GM19395 (cell line): ENCODE results near the gene POLH.
"Not testable (repeated sequence)": the region's sequence is repeated elsewhere in the genome, so short reads cannot be mapped to it uniquely, and the experiment has no call there.

ENCODE experiments used
- ATAC-seq: cut with Tn5 transposase; IDR thresholded peaks from one replicate; pipeline ENCODE4 v1.9.1; 2021; ENCODE audit warnings: mild to moderate bottlenecking, moderate library complexity; ENCODE audit not compliant: unreplicated experiment

The POLH gene

DNA sequence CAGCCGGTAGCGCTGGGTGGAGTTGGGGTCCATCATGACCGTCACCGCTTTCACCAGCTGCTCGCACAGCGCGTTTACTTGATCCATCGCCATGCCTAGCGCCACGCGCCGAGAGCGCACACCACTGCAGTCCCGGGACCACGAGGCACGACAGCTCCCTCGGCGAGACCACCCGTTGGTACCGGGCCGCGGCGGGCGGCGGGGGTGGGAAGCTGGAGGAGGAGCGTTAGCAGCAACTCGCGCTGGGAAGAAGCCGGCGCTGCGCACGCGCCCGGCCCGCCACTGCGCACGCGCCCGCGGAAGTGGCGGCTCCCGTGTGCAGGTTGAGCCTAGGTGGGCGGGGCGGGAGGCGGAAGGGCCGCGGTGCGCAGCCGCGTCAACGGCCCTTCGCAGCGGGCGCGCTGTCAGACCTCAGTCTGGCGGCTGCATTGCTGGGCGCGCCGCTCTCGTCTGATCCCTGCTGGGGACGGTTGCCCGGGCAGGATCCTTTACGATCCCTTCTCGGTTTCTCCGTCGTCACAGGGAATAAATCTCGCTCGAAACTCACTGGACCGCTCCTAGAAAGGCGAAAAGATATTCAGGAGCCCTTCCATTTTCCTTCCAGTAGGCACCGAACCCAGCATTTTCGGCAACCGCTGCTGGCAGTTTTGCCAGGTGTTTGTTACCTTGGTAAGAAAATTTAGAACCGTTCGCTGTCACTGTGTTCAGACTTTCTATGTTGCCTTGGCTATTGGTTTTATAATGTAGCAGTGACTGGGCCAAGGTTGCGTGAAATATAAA, at the start of gene POLH, which contains the start of gene XPO5:
Gene POLH (plus strand): TSS at position 414 of the 780 bp plus-strand sequence. CDS start 6,135 bp downstream, outside the sequence.
Gene XPO5 (minus strand): TSS at position 267 of the 780 bp plus-strand sequence. CDS start 174 bp downstream, at position 93.
- peak; percentile 83 for ATAC-seq

DNA sequence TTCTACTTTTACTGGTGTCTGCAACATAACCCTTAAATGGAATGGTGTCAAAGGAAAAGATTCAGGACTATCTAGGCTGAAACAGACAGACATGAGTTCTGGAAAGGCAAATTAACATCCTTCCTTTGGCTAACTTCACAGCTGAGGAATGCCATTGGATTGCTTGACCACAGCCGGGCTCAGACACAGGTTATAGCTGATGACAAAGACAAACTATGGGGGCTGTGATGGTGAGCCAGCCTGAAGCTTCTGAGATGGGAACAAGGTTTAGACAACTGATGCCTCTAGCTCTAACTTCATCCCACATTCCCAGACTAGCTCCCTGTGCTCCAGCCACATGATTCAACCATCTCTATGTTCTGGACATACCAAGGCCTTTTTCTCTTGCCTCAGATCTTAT, 43.8 kb upstream of the POLH start:
- no peak for ATAC-seq

DNA sequence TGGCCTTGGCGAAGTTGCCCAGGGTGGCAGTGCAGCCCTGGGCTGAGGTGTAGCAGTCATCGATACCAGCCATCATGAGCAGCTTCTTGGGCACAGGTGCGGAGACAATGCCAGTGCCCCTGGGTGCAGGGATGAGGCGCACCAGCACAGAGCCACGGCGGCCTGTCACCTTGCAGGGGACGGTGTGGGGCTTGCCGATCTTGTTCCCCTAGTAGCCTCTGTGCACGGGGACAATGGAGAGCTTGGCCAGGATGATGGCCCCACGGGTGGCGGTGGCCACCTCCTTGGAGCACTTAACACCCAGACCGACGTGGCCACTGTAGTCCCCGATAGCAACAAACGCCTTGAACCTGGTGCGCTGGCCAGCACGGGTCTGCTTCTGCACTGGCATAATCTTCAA, 37.0 kb upstream of the POLH start:
- not testable (repeated sequence) for ATAC-seq

DNA sequence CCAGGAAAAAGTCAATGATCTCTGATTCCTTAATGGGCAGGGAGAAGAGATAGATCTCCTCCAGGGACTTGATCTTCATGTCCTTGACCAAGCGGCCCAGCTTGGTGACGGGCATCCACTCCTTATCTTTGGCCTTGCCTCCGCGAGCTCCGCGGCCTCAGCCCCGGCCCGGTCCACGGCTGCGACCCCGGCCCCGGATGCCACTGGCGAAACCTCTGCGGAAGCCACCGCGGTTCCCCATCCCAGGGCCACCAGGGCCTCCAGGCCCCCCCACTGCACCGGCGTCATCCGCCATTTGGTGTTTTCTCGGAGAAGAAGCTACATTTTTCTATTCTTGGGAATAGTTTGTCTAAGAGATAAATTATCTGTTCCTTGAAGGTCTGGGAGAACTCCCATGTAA, 36.6 kb upstream of the POLH start:
- not testable (repeated sequence) for ATAC-seq

DNA sequence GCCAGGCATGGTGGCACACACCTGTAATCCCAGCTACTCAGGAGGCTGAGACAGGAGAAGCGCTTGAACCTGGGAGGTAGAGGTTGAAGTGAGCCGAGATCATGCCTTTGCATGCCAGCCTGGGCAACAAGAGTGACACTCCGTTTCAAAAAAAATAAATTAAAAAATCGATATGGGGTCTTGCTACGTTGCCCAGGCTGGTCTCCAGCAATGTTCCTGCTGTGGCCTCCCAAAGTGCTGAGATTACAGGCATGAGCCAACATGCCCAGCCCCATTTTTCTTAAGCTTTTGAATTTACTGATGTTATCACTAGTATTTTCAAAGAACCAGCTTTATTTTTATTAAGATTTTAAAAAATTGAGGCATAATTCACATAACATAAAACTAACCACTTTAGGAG, 35.5 kb upstream of the POLH start:
- ATAC-seq: no peak

DNA sequence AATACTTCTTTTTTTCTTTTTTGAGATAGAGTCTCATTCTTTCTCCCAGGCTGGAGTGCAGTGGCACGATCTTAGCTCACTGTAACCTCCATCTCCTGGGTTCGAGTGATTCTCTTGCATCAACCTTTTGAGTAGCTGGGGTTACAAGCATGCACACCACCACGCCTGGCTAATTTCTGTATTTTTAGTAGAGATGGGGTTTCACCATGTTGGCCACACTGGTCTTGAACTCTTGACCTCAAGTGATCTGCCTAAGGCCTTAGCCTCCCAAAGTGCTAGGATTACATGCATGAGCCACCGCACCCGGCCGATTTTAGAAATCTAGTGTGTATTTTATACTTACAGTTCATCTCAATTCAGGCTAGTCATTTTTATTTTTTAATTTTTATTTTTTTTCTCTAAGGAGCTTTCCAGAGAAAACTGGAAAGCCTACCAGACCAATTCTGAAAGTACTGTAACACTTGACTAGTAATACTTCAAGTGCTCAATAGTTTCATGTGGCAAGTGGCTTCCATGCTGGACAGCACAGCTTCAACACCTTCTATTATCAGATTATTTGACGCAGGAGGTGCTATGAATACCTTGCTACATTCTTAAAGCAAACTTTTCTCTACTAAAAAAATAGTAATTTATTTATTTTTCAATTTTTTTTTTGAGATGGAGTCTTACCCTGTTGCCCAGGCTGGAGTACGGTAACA, 34.1 kb upstream of the POLH start:
- ATAC-seq: peak; percentile 71

DNA sequence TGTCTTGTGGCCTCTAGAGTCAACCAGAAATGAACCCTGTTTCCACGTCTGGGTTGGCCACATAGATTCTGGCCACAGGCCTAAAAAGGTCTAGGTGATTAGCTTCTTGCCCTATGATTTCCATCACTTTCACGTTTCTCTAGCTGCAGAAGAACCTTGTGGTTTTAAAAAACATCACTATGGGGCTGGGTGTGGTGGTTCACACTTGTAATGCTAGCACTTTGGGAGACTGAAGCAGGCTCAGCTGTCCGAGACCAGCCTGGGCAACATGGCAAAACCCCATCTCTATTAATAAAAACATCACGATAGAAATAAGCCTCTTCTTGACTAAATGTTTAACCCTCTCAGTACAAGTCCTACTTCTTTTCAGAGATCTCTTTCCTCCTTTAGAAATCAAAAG, 31.5 kb upstream of the POLH start:
- ATAC-seq: no peak

DNA sequence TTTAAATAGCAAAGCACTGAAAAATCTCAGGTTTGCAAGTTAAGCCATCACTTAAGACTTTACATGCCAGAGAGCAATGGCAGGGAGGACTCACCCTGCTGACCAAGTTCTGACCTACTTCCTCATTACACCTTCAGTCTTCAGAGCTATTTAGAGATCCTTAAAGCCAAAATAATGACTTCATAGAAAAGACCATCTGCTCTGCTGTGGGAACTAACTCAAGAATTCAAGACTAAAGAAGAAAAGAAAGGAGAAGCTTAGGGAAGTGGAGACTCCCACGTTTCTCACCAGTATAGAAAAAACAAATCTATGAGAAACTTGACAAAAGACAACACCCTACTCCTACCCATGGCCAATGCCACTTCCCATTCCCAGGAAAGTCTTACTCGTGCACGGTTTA, 28.8 kb upstream of the POLH start:
- ATAC-seq: no peak

DNA sequence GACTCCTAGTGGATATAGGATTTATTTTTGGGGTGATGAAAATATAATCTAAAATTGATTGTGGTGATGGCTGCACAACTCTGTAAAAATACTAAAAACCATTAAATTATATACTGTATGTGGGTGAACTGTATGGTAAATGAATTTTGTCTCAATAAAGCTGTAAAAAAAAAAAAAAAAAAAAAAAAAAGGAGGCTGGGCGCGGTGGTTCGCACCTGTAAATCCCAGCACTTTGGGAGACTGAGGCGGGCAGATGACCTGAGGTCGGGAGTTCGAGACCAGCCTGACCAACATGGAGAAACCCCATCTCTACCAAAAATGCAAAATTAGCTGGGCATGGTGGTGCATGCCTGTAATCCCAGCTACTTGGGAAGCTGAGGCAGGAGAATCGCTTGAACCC, 18.4 kb upstream of the POLH start:
- not testable (repeated sequence) for ATAC-seq

DNA sequence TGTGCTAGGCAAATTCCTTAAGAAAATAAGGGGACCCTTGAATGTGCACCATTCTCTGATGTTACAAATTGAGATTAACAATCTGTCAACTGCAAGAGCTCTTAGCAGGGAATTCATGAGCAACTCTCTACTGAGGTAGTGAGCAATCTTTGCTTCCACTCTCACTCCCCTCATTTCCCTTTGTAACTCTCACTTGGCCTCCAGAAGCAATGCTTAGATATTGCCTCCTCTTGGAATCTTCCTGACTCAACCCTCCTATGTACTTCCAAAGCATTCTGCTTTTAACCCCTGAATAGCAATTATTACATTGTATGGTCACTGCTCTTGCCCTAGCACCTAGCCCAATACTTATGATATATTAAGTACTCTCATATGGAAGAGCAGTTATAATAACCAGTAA, 16.7 kb upstream of the POLH start:
- ATAC-seq: no peak

DNA sequence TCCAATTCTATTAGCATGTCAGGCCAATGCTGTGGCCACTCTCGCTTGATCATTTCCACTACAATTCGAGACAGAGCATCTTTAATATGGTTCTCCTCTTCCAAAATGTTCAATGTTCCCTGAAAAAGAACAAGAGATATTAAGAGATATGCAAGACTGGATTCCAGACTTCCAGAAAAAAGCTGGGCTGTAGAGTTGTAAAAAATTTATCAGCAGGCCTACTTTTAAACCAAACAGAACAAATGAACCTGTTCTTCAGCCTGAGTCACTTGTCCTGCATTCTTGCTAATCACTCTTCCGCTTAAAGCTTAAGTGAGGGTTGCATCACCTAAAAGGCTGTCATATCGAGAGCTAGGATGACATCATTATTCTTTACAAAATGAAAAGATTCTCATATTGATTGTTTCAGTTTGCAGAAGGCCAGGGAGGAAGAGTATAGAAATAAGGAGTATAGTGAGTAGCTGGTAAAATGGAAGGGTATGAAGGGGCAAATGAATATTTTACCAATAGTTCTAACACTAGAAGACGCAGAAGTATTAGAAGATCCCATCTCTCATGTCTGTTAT, 5.0 kb upstream of the POLH start:
- ATAC-seq: no peak

DNA sequence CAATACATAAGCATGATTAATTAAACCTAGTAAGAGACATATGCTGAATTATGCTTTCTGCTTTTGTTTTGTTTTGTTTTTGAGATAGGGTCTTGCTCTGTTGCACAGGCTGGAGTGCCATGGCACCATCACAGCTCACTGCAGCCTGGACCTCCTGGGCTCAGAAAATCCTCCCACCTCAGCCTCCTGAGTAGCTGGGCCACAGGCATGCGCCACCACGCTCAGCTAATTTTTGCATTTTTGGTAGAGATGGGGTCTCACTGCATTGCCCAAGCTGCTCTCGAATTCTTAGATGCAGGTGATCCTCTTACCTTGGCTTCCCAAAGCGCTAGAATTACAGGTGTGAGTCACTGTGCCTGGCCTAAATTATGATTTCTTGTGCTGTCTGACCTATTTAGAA, 4.0 kb upstream of the POLH start:
- ATAC-seq: no peak

DNA sequence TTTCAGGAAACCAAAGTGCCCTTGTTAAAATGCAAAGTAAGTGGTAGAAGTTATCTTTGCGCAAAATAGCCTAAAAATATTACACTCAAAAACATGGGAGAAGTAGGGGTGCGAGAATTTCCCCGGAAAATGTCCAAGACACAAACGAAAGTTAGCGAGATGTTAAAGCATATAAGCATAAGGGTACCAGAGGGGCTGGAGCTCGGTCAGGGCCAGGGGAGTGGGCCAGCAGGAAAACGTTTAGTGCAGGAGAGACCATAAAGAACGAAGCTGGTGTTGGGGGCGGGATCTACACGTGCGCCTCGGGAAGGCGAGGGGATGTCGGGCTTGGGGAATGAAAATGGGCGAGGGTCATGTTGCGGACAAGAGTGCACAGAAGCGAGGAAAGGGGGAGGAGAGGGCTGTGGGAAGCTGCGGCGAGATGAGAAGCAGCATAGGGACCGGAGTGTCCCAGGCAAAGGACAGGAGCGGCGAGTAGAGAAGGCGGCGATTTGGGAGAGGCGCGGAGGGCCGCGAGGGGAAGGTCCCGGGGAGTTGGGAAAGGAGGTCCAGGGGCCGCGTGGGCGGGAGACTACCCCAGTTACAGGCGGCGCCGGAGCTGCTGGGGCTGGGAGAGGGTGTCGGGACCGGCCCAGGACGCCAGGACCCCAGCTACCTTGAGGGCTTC, 747 bp upstream of the POLH start:
- ATAC-seq: peak; percentile 27

DNA sequence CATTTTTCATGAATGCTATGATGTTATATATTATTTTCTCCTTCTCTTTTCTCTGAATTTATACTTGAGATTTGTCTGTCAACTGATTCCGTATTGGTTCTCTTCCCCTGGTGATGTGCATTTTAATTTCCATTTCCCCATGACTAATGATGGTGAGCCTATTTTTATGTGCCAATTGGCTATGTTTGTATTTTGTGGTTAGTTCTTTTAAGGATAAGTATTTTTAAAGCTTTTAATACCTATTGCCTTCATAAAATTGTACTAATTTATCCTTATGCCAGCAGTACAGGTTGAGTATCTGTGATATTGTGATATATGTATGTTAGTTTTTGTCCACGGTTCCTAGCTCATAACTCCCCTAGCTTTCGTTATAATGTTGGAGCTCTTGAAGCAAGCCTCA, 2.8 kb downstream of the POLH start:
- ATAC-seq: no peak

DNA sequence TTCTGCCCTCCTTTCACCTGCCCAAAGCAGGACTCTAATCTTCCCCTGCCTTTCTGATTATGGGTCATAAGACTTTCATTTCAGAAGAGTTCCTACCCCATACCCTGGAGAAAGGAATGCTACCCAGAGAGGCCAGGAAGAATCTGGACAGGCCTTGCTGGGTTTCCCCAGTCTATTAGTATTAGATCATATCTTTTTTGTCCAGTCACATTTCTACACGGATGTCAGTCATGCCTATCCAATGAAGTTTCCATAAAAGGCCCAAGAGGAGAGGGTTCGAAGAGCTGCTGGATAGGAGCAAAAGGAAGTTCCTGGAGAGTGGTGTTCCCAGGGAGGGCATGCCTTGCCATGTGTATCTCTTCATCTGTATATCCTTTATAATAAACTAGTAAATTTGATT, 3.2 kb downstream of the POLH start:
- no peak for ATAC-seq

DNA sequence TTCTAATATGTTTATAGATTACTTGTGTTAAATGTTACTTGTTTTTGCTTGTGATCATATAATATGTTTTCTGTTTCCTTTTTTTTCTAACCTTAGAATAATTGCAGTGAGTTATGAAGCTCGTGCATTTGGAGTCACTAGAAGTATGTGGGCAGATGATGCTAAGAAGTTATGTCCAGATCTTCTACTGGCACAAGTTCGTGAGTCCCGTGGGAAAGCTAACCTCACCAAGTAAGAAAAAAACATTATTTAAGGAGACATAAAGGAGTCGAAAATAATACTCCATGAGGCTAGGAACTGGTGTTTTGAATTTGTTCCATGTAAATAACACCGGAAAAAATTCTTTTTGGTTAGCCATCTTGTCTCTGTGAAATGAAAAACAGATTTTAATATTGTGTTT, 6.9 kb downstream of the POLH start:
- no peak for ATAC-seq

DNA sequence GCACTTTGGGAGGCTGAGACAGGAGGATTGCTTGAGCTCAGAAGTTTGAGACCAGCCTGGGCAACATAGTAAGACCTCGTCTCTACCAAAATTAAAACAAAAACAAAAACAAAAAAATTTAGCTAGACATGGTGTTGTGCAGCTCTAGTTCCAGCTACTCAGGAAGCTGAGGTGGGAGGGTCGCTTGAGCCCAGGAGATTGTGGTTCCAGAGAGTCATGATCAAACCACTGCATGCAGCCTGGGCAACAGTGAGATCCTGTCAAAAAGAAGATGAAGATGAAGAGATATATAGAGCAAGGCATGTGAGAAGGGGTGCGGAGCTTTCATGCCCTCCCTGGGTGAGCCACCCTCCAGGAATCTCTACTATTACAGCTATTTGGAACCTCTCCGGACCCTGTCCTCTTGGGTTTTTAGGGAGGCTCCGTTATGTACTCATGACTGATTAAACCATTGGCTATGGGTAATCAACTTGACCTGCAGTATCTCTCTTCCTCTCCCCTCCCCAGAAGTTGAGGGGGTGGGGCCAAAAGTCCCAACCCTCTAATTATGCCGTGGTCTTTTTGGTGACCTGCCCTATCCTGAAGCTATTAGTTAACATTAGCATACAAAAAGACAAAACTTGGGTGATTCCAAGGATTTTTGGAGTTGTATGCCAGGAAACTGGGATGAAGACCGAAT, 9.0 kb downstream of the POLH start:
- no peak for ATAC-seq

DNA sequence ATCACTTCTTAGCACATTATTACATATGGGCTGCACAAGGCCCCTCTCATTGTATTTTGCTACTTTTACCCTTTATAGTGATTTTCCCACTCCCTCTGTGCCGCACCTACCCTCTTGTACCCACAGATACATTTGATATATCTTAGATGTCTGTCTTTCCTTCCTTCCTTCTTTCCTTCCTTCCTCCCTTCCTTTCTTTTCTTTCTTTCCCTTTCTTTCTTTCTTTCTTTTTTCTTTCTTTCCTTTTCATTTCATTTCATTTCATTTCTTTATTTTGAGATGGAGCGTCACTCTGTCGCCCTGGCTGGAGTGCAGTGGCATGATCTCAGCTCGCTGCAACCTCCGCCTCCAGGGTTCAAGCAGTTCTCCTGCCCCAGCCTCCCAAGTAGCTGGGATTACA, 12.2 kb downstream of the POLH start:
- ATAC-seq: no peak

DNA sequence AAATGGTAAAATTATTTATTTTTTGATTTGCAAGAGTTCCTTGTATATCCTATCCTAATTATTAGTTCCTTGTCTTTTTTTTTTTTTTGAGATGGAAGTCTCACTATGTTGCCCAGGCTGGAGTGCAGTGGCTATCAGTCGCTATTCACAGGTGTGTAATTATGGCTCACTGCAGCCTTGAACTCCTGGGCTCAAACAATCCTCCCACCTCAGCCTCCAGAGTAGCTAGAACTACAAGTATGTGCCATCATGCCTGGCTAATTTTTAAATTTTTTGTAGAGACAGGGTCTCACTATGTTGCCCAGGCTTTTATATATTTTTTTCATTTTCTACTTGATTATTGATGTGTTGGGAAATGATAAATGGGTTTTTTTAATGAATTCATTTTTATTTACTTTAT, 13.6 kb downstream of the POLH start:
- not testable (repeated sequence) for ATAC-seq

DNA sequence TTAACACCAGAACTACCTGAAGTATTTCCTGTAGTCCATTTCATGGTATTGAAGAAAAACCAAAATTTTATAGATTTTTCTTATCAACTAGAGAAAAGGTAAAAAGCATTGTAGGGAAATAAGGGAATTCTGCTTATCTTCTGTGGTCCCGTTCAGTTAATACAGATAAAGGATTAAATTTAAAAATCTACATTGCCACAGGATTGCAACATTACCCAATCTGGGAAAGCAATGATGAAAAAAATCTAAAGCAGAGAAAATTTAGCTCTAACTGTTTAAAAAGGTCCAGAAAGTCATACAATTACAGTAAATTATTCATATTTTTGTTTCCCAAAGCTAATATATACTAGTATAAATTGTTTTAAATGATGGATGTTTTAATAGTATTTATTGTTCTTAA, 18.0 kb downstream of the POLH start:
- ATAC-seq: no peak

DNA sequence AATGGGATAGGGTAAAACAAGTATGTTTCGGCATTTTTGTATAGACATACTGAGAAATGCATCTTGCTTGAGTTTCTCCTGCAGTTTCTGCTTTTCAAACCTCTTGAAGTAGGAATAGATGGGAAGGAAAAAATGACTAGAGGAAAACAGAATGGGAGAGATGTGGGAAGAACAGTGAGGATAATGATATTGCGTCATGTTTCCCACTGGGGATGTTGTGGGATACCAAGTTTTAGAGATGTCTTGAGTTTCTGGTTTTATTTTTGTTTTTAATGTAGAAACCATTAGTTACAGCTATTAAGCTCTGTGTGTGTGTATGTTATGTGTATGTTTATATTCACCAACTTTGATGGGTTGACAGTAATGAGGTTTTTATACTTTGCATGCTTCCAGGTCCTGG, 24.6 kb downstream of the POLH start:
- no peak for ATAC-seq
